ENCODE data around the gene TNNC2.

The TNNC2 gene

DNA sequence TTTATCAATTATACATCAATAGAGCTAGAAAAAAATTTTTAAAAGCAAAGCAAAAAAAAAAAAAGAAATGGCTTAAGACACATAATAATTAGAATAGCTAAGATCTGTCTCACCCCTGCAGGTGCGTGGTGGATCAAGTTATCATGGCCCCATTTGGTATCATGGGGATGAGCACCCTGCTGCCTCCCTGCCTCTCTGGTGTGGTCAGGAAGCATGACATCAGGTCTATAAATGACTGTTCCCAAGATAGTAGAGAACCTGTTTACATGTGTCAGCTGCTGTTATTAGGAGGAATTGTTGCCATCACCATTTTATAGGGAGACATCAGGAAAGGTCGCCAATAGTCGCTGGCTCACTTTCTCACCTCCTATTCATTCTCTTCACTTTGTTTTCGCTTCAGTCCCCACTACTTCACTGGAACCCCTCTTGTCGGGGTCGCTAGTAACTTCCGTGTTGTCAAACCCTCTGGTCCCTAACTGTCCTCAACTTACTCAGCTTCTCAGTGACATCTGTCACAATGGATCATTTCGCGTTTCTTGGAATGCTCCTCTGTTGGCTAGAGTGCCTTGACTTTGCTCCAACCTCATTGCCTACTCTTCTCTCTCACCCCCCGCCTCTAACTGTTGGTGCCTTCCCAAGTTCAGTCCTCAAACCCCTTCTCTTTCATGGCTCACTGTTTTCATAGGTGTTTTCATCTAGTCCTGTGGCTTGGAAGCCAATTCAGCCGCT lies 30.6 kb downstream of the TNNC2 start:
- no peak for DNase-seq (ENCODE audit: low read depth)
- TF ChIP-seq, protein P1, sequence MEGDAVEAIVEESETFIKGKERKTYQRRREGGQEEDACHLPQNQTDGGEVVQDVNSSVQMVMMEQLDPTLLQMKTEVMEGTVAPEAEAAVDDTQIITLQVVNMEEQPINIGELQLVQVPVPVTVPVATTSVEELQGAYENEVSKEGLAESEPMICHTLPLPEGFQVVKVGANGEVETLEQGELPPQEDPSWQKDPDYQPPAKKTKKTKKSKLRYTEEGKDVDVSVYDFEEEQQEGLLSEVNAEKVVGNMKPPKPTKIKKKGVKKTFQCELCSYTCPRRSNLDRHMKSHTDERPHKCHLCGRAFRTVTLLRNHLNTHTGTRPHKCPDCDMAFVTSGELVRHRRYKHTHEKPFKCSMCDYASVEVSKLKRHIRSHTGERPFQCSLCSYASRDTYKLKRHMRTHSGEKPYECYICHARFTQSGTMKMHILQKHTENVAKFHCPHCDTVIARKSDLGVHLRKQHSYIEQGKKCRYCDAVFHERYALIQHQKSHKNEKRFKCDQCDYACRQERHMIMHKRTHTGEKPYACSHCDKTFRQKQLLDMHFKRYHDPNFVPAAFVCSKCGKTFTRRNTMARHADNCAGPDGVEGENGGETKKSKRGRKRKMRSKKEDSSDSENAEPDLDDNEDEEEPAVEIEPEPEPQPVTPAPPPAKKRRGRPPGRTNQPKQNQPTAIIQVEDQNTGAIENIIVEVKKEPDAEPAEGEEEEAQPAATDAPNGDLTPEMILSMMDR (IDR thresholded peaks at IDR 0.05; ENCODE audit: low read depth, low read length, missing control alignments) = no peak
- H3K4me3 ChIP-seq (ENCODE audit: low read depth, low read length) = no peak overlapping the region

DNA sequence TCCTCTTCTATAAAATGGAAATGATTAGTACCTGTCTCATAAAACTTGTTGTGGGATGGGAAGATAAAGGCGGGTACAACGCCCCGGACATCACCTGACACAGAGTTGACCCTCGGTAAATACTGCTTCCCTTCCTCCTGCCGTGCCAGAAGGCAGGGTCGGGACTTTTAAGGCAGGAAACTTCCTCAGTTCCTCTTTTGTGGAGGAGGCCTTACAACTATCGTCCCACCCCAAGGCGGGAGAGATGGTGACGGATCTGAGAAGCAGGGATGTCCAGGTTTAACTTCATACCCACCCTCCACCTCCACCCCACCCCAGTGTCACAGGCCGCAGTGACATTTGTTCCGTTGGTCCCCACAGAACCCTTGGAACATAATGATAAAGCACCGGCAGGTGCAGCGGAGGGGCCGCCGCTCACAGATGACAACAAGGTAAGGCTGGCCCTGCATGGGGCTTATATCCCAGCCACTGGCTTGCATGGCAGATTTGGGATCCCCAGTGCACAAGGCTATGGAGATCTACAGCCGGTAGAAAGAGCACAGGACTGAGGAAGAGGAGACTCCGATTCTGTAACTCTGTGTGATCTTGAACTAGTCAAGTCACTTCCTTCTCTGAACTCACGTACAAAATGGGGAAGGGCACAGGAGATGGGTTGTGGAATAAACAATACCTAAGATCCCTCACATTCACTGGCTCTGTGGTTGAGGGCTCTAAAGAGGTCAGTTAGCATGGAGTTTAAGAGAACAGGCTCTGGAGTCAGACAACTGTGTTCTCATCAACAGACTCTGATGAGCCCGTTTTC lies 34.6 kb downstream of the TNNC2 start:
- H3K4me3 ChIP-seq (ENCODE audit: low read depth, low read length) = peak overlapping the region; percentile 96
- TF ChIP-seq, protein P1 (IDR thresholded peaks at IDR 0.05; ENCODE audit: low read depth, low read length, missing control alignments) = no peak
- DNase-seq (ENCODE audit: low read depth) = no peak

DNA sequence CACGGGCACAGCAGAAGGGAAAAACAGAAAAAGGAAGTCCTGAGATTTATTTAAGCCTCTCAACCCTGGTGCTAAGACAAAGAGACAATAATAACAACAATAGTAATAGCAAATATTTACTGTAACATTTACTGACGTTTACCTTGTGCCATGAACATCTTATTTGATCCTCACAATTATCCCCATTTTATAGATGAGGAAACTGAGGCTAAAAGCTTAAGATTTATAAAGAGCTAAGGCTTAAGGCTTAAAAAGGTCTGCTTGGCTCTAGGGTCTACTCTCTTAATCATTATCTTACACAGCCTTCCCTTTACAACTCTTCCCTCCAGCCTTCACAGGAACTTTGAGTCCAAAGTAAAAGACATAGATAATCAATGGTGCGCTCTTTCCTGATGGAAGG lies 38.8 kb downstream of the TNNC2 start:
- TF ChIP-seq, protein P1 (IDR thresholded peaks at IDR 0.05; ENCODE audit: low read depth, low read length, missing control alignments) = no peak
- no peak for DNase-seq (ENCODE audit: low read depth)
- H3K4me3 ChIP-seq (ENCODE audit: low read depth, low read length) = no peak overlapping the region

DNA sequence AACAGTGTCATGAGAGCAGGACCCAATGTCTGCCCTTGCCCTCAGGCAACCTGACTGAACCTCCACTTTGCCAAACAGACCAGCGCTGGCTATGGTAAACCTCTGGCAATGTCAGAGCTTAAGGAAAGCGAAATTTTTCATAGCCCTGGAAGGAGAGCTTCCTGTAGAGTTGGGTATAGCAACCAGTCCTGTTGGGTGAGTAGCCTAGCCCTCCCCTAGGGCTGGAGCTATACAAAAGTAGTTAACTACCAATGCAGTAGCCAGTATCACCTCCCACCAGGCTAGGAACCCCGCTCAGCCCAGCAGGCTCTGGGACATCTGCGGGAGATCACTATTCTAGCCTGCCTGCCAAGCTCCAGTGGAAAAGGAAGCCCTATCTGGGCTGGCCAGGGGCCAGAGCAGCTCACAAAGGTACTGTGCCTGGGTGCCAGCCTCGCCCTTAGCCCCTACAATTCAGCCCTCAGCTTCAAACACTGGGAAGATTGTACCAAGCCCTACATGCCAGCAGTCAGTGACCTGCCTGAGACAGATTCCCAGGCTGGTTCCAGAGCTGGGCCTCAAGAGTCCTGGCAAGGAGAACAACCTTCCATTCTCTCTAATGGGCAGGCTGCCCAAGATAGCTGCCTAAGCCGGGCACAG lies 43.3 kb downstream of the TNNC2 start:
- TF ChIP-seq, protein P1 (IDR thresholded peaks at IDR 0.05; ENCODE audit: low read depth, low read length, missing control alignments) = no peak
- no peak overlapping the region for H3K4me3 ChIP-seq (ENCODE audit: low read depth, low read length)
- no peak for DNase-seq (ENCODE audit: low read depth)

DNA sequence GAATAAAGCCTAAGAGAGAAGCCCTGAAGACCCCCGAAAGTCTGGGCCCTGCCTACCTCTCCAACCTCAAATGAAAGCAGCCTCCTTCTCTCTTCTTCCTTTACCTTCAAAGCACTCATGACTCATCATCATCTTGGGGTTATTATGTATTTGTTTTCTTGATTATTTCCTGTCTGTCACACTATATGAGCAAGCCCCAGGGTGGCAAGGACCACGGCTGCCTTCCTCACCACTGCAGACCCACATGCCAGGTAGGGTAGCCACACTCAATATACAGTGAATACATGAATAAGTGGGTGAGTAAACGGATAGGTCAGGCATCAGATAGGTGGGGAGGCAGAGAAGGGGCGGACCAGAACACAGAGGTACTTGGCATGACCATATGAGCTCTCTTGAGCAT lies 44.2 kb downstream of the TNNC2 start:
- no peak for DNase-seq (ENCODE audit: low read depth)
- TF ChIP-seq, protein P1 (IDR thresholded peaks at IDR 0.05; ENCODE audit: low read depth, low read length, missing control alignments) = no peak
- H3K4me3 ChIP-seq (ENCODE audit: low read depth, low read length) = no peak overlapping the region

DNA sequence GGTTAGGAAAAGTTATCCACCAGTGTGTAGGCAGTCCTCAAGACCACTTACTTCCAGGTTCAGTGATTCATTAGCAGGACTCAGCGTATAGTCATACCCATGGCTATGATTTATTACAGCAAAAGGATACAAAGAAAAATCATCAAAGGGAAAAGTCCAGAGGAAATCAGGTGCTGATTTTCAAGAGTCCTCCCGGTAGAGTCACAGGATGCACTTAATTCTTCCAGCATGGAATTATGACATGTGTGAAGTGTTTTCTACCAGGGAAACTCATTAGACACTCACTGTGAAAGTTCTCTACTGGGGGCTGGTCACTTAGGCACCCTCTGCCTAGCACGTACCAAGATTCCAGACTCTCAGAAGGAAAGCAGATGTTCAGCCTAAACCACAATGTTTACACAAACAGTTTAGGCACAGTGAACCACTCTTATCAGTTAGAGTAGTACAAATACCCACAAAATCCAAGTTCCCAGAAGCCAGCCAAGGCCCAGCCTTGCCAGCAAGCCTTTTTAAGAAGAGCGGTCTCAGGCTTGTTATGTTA lies 45.7 kb downstream of the TNNC2 start:
- DNase-seq (ENCODE audit: low read depth) = no peak
- TF ChIP-seq, protein P1 (IDR thresholded peaks at IDR 0.05; ENCODE audit: low read depth, low read length, missing control alignments) = no peak
- no peak overlapping the region for H3K4me3 ChIP-seq (ENCODE audit: low read depth, low read length)
